Stimulated activated CD8-positive, alpha-beta memory T cell treated with anti-CD3 and anti-CD28 coated beads, Interleukin-15, amount 100 ng/mL, for 24 hours (primary cell): Measurements from ENCODE around the gene RAB31.

ENCODE experiments used
- DNase-seq: peaks from one replicate; pipeline ENCODE4 v3.0.0-alpha.2; 2020; ENCODE audit warnings: low read depth

RAB31 gene

GRCh38 chr18:9694174-9694573 is 13.9 kb upstream of the RAB31 start:
- DNase-seq = no peak

- no peak for DNase-seq
Observed at GRCh38 chr18:9694952-9695495, 13.1 kb upstream of the RAB31 start.

DNA sequence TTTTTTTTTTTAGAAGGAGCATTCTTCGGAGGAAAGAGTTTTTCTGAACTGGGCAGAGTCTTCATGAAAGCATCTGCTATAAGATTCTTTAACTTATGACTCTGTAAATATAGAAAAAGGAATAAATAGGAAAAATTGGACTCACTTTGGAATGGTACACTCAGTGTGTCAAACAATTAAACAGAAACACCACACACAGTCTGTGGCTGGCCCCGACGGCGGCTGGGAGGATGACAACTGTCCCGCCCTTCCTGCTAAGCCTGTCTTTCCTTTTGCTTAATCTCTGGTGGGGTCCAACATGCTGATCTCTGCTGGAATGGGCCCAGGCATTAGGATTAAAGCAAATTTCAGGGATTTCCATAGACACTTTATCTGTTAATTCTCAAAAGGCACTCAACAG is 12.5 kb upstream of the RAB31 start:
- DNase-seq = no peak

GRCh38 chr18:9696112-9696511 is 12.0 kb upstream of the RAB31 start:
- DNase-seq = no peak

GRCh38 chr18:9696701-9697100 is 11.4 kb upstream of the RAB31 start:
- DNase-seq = no peak

- no peak for DNase-seq
Observed at GRCh38 chr18:9697121-9697520, 11.0 kb upstream of the RAB31 start.

DNA sequence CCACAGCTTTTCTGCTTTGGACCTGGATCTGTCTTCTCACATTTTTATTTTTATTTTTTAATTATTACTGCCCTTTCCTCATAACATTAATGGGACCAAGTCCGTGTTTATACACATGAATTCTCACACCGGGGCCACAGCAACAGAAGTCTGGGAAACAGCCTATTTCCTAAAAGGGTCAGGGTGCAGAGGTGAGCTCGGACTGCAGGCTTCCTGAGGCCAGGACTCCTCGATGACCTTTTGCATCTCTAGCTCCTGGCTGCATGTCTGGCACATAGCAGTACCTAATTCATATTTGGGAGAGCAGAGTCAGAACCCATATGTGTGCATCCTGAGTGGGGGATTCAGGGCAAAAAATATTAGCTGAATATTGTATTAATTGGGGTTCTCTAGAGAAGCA is 9.6 kb upstream of the RAB31 start:
- no peak for DNase-seq

- DNase-seq = no peak
Observed at GRCh38 chr18:9700261-9700796, 7.8 kb upstream of the RAB31 start.

GRCh38 chr18:9701609-9702349 is 6.3 kb upstream of the RAB31 start:
- no peak for DNase-seq

DNA sequence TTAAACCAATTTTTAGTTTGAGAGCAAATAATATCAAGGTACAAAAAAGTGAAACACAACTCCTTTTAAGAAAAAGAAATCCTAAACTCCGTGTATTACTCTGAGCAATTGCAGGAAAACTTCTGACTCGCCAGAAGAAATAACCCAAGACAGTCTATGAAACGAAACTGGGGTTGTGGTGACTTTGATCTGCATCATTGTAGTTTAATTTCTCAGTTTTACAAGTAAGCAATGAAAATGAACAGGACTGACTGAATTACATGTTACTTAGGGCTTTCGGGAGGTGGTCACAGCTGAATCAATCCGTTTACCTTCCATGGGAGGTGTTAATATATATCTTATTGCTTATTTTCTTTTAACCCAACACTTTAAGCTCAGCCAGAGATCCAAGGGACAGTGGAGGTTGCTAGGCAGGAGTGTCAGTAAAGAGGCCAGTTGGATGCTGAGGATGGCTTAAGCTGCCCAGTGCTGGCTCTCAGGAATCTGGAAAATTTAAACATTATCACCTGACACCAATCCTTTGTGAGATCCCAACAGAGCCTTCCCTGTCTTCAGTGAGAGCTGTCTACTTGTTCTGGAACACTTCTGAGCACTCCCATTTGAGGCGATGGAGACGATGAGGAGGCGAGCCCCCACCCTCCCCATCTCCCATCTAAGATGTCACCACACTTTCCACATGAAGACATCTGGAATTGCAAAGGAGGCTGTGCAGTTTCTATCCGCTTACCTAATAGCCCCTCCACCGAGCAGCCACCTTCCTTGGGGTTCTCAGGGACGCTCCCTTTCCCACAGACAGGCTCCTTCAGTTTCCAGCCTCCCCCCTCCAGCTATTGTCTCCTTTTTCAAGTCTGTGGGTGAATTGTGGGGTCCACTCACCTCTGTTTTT is 3.6 kb upstream of the RAB31 start:
- DNase-seq = no peak

DNA sequence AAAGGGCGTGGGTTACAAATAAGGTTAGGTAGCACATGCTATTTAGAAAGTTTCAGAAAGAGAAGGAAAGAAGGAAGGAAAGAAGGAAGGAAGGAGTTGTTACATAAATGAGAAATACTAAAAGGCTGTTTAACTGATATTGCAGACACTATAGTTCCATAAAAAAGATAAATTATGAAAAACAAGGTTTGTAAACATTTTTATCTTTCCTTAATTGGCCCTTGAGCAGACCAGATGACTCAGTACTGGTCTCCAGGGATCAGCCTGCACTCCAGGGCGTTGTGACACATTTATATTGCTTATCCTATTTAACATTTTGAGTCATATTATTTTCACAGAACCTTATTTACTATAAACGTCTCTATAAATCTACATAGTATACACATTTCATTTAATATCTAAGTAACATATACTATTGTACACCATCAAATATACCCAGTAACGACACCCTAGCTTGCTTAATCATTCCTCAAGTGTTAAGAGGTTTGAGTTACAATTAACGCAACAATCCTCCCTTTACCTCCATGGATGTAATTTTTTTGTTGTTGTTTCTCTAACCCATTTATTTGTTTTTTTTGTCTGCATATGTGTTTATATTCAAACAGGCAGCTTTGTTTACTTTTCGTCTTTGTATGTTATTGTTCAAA is 2.8 kb upstream of the RAB31 start:
- DNase-seq = no peak

DNA sequence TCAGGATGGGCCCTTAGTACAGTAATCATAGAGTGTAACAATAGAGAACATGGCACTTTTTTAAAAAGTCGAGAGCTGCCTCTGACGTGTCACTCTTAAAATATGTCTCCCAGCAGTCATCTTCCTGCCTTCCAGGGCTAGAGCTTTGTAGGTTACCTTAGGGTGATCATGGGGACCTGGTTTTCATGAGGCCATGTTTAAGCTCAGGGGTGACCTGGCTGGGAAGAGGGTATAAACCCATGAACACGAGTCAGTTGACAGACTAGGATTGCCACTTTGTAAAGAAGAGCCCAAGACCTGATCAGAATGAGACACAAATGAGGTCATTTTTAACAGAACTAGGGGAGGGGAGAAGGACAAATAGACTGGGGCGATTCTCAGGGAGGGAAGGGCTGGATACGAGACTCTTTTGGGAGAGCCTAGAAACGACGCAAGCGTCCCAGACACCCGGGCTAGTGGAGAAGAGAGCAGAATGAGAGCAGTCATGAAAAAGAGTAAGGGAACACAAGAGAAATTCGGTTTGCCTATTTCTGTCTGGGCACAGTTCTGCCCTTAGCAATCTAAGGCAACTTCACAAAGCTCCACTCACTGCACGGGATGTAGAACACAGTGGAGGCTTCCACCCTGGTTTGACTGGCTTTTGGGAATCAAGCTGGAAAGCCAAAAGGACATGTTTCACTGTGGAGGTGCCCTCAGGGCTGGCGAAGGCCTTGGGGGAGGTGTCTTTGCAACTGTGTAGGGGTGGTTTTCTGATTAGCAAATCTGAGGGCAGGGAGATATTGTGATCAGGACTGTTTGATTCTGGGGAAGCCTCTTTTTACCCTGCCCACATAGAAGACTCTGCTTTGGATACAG is 1.8 kb upstream of the RAB31 start:
- no peak for DNase-seq

DNA sequence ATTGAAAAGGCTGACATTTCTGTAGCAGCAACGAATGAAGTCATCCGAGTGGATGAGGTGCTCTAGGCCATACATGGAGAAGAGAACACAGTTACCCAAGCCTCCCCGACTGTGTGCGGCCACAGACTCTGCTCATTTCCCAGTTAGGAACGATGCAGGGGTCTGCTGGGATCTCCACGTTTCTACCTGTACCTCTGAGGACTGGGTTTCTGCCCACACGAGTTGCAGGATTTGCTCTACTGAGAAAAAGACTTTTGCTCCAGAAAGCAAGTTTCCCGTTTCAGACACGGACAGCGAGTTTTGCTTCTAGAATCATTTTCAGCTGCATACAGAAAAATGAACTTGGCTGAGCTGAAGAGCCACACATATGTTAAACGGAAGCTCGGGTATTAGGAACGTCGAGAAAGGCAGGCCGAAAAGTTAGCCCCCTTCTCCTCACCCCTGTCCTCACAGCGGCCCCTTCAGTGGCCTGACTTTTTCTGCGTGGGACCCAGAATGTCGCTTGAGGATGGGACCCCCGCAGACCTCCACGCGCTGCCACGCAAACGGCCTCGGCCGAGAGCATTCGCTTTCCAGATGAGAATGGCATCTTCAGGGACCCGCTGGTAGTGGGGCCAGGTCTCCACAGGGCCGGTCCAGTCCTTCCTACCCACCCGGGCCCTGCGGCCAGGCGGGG is 582 bp upstream of the RAB31 start:
- no peak for DNase-seq

- no peak for DNase-seq
Observed at GRCh38 chr18:9708434-9709303, 568 bp downstream of the RAB31 start.

DNA sequence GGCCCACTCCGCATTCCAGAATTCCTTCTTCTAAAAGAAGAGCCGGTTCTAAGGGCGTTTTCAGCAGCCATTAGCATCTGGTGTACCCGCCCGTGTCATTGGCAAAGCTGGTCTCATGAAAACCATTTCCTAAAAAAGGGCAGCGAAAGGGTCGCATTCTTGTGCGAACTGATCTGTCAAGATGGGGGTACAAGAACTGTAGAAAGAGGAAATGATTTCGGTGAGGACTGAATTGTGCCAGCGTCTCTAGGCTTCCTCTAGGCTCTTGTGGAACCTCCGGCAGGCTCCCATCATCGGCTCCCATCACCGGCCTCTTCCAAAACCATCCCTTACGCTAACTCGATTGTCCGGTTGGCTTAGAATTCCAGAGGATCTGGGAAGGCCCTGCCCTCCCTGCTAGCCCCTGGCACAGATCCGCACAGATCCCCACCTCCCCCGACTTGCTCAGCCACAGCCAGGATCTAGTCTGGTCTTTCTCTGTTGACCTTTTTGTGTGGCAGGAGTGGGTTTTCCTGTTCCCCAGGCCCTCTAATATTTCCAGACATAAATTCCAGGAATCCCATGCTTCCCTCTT is 1.3 kb downstream of the RAB31 start:
- no peak for DNase-seq

GRCh38 chr18:9710037-9710436 is 1.9 kb downstream of the RAB31 start:
- no peak for DNase-seq

- no peak for DNase-seq
Observed at GRCh38 chr18:9711361-9712129, 3.4 kb downstream of the RAB31 start.

GRCh38 chr18:9712130-9712577 is 4.1 kb downstream of the RAB31 start:
- DNase-seq = no peak

DNA sequence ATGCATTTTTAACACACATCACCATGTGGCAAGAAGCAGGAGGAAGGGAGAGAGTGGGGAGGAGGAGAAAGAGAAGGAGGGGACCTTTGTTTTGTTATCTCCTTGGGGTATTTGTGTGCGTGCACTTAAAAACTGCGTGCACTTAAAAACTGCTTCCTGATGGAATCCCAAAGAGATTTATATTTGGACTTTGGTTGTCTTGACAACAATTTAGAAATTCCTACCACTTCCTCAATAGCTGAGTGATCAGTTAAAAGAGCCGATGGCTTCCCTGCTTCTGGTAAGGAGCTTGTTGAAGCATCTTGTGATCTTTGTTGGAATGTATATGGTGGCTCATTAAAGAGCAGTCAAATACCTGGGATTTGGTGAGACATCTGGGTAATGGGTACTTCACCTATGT is 4.5 kb downstream of the RAB31 start:
- DNase-seq = no peak
